Endodermal cell (in vitro differentiated cells): ENCODE measurements around the gene MCTP1. TPM values are rescaled to one million over a fixed set of nuclear protein-coding genes. Genes with fewer than 3 reads are reported as not detected.
"Not testable (repeated sequence)": the region's sequence is repeated elsewhere in the genome, so short reads cannot be mapped to it uniquely, and the experiment has no call there.

Source experiments
- DNase-seq: peaks from one replicate; pipeline ENCODE4 v3.0.0-alpha.2; 2017
- H3K27ac ChIP-seq: 2 replicates; pipeline ENCODE4 v1.5.1; 2013; ENCODE audit warnings: mild to moderate bottlenecking, low read depth, low read length, moderate library complexity
- H3K27me3 ChIP-seq: 2 replicates; pipeline ENCODE4 v1.6.1; 2013; ENCODE audit warnings: mild to moderate bottlenecking, low read length, moderate library complexity; ENCODE audit not compliant: insufficient read depth, control insufficient read depth, poor library complexity, severe bottlenecking
- H3K36me3 ChIP-seq: 2 replicates; pipeline ENCODE4 v1.7.0; 2013; ENCODE audit warnings: mild to moderate bottlenecking, low read length, moderate library complexity; ENCODE audit not compliant: control insufficient read depth, insufficient read depth
- H3K4me1 ChIP-seq: one replicate; pipeline ENCODE4 v1.7.0; 2013; ENCODE audit warnings: low read length; ENCODE audit not compliant: control insufficient read depth, insufficient read depth
- H3K4me3 ChIP-seq: 2 replicates; pipeline ENCODE4 v1.5.1; 2013; ENCODE audit warnings: mild to moderate bottlenecking, low read length, moderate library complexity
- H3K9ac ChIP-seq: 2 replicates; pipeline ENCODE4 v1.6.1; 2013; ENCODE audit warnings: mild to moderate bottlenecking, low read length, moderate library complexity; ENCODE audit not compliant: poor library complexity, severe bottlenecking; ENCODE audit errors: extremely low read depth
- H3K9me3 ChIP-seq: 2 replicates; pipeline ENCODE4 v1.6.1; 2013; ENCODE audit warnings: mild to moderate bottlenecking, low read length, moderate library complexity; ENCODE audit not compliant: control insufficient read depth
- H3K27ac Mint-ChIP-seq: 2 replicates; pipeline ENCODE4 v1.8.0; 2020; ENCODE audit warnings: mixed read lengths
- H3K27me3 Mint-ChIP-seq: 2 replicates; pipeline ENCODE4 v1.8.0; 2021; ENCODE audit warnings: mild to moderate bottlenecking, mixed read lengths; ENCODE audit not compliant: insufficient read depth
- H3K36me3 Mint-ChIP-seq: 2 replicates; pipeline ENCODE4 v1.8.0; 2020; ENCODE audit warnings: low read depth, mixed read lengths
- H3K4me1 Mint-ChIP-seq: 2 replicates; pipeline ENCODE4 v1.8.0; 2020; ENCODE audit warnings: mixed read lengths
- H3K4me3 Mint-ChIP-seq: 2 replicates; pipeline ENCODE4 v1.8.0; 2020; ENCODE audit warnings: mild to moderate bottlenecking, moderate library complexity, mixed read lengths
- H3K9me3 Mint-ChIP-seq: 2 replicates; pipeline ENCODE4 v1.8.0; 2020; ENCODE audit warnings: mild to moderate bottlenecking, mixed read lengths
- whole genome bisulfite sequencing, 2 experiments: methylation state at CpG; one replicate each; pipeline versions ENCODE4 v1.1.5 to v1.1.7; 2013; ENCODE audit warnings: missing lambda C conversion rate in 2 of 2, mixed read lengths in 1 of 2; ENCODE audit not compliant: insufficient coverage in 1 of 2, insufficient read length in 1 of 2; 5-methylcytosine and 5-hydroxymethylcytosine counted together
- total RNA-seq, 2 donors: library from RNA; stranded (reverse); fragmentation: NEBNext Ultra II Directional in 1 of 2; extraction: Animal tissue kit (Norgen Biotek cat#: 25700) in 1 of 2; gene quantifications; 2 replicates in 1 of 2; 3 replicates in 1 of 2; pipeline ENCODE4 v1.2.1, GENCODE V29; 2021
- TF ChIP-seq, protein P1 (sequence below): fragments of 200-600 bp; sonication (generic); conservative IDR thresholded peaks from 2 replicates; pipeline ENCODE4 v1.5.0; 2021; ENCODE audit warnings: antibody characterized with exemption, mild to moderate bottlenecking

Gene MCTP1
- total RNA-seq, 2 donors from 2014 or later, result 0.71 to 3.7 TPM

DNA sequence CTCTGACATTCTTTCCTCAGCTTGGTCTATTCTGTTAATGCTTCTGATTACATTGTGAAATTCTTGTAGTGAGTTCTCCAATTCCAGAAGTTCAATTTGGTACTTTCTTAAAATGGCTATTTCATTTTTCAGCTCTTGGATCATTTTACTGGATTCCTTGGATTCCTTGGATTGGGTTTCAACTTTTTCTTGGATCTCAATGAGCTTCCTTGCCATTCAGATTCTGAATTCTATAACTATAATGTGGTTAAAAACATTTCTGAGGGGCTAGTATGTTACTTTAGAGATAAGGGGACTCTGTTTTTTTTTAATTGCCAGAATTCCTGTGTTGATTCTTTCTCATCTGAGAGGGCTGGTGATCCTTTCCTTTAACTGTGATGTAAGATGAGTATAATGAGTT, 136.4 kb downstream of the MCTP1 start:
- Mint-ChIP-seq H3K36me3 (no peaks in the 10 kb centered on the region), H3K4me3 (no peak overlapping the region), H3K9me3 (peaks cover 14% of the 10 kb centered on the region), H3K27me3 (no peaks in the 10 kb centered on the region), H3K4me1 (no peaks in the 10 kb centered on the region), H3K27ac (no peak overlapping the region)
- Histone ChIP-seq H3K27ac (no peak overlapping the region), H3K9me3 (peaks cover 9% of the 10 kb centered on the region), H3K4me1 (no peaks in the 10 kb centered on the region), H3K9ac (no peak overlapping the region), H3K27me3 (no peaks in the 10 kb centered on the region), H3K36me3 (no peaks in the 10 kb centered on the region), H3K4me3 (no peak overlapping the region)
- DNase-seq, result no peak
- TF ChIP-seq, protein P1, sequence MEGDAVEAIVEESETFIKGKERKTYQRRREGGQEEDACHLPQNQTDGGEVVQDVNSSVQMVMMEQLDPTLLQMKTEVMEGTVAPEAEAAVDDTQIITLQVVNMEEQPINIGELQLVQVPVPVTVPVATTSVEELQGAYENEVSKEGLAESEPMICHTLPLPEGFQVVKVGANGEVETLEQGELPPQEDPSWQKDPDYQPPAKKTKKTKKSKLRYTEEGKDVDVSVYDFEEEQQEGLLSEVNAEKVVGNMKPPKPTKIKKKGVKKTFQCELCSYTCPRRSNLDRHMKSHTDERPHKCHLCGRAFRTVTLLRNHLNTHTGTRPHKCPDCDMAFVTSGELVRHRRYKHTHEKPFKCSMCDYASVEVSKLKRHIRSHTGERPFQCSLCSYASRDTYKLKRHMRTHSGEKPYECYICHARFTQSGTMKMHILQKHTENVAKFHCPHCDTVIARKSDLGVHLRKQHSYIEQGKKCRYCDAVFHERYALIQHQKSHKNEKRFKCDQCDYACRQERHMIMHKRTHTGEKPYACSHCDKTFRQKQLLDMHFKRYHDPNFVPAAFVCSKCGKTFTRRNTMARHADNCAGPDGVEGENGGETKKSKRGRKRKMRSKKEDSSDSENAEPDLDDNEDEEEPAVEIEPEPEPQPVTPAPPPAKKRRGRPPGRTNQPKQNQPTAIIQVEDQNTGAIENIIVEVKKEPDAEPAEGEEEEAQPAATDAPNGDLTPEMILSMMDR, result no peak

DNA sequence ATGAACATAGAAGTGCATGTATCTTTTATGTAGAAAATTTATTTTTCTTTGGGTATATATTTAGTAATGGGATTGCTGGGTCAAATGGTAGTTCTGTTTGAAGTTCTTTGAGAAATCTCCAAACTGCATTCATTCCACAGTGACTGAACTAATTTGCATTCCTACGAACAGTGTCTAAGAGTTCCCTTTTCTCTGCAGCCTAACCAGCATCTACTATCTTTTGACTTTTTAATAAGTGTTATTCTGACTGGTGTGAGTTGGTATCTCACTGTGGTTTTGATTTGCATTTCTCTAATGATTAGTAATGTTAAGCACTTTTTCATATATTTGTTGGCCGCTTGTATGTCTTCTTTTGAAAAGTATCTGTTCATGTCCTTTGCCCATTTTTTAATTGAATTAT, 141.0 kb downstream of the MCTP1 start:
- not testable (repeated sequence) for H3K9me3 ChIP-seq, H3K27me3 ChIP-seq, DNase-seq, H3K27me3 Mint-ChIP-seq, H3K9ac ChIP-seq, H3K36me3 ChIP-seq, H3K36me3 Mint-ChIP-seq, H3K4me3 Mint-ChIP-seq, H3K4me1 Mint-ChIP-seq, H3K27ac ChIP-seq, H3K4me3 ChIP-seq, H3K4me1 ChIP-seq, H3K27ac Mint-ChIP-seq
- 85 to 88% methylated on average over 1 to 2 of the region's 2 CpGs for WGBS, 2 experiments
- H3K9me3 Mint-ChIP-seq, result peaks cover 14% of the 10 kb centered on the region

DNA sequence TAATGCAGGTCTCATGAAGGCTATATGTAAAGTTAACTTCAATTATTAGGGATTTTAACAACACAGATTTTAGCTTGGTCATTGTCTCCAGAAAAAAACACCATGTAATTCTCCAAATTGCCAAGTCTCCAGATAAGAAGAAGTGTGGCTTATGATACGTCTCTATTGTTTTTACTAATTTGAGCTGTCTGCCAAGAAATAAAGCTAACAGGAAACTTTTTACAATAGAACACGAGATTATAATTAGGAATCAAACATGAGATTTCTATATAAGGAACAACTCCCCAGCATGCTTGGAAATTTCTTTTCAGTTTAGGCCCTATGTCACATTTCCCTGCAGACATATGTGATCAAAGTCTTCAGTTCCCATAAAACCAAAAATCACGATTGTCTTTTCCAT, 142.7 kb downstream of the MCTP1 start:
- Mint-ChIP-seq H3K4me3 (no peak overlapping the region), H3K9me3 (peaks cover 10% of the 10 kb centered on the region), H3K36me3 (no peaks in the 10 kb centered on the region), H3K27me3 (no peaks in the 10 kb centered on the region), H3K4me1 (no peaks in the 10 kb centered on the region), H3K27ac (no peak overlapping the region)
- Histone ChIP-seq H3K27ac (no peak overlapping the region), H3K4me1 (no peaks in the 10 kb centered on the region), H3K9me3 (no peaks in the 10 kb centered on the region), H3K27me3 (no peaks in the 10 kb centered on the region), H3K36me3 (no peaks in the 10 kb centered on the region), H3K9ac (no peak overlapping the region), H3K4me3 (no peak overlapping the region)
- TF ChIP-seq, protein P1, result no peak
- WGBS, 2 experiments, result 93% methylated on average over 2 to 3 of the region's 3 CpGs
- DNase-seq, result no peak

DNA sequence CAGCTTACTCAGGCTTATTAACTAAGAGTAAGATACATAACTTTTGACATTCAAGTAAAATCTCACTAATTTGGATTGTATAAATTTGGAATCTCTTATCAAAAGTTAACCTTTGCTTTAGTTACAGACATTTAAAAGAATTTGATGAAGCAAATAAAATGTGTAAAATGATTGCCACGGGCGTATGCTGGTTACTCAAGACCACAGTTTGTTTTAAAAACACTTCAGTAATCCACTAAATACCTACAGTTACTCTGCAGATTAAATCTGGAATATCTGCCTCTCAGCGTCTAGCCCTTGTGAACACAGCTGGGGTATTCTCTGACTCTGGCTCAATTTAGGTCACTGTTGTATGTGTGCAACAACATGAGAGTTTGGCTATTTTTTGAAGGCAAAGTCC, 143.8 kb downstream of the MCTP1 start:
- no peaks in the 10 kb centered on the region for H3K9me3 ChIP-seq
- TF ChIP-seq, protein P1, result no peak
- no peak overlapping the region for H3K4me3 Mint-ChIP-seq

More for the DNA sequence above, 143.8 kb downstream of the MCTP1 start:
- H3K27me3 ChIP-seq, result no peaks in the 10 kb centered on the region
- H3K9ac ChIP-seq, result no peak overlapping the region
- H3K27ac Mint-ChIP-seq, result no peak overlapping the region
- no peaks in the 10 kb centered on the region for H3K4me1 Mint-ChIP-seq
- 95% methylated on average over 3 of the region's 3 CpGs; no CpG with 5 or more reads in 1 of the 2 experiments for WGBS, 2 experiments
- H3K36me3 ChIP-seq, result no peaks in the 10 kb centered on the region
- no peak overlapping the region for H3K27ac ChIP-seq
- no peaks in the 10 kb centered on the region for H3K4me1 ChIP-seq
- no peak overlapping the region for H3K4me3 ChIP-seq
- DNase-seq, result no peak
- H3K9me3 Mint-ChIP-seq, result peaks cover 7% of the 10 kb centered on the region
- H3K36me3 Mint-ChIP-seq, result no peaks in the 10 kb centered on the region
- no peaks in the 10 kb centered on the region for H3K27me3 Mint-ChIP-seq
